Subcutaneous abdominal adipose tissue (tissue), 5 donors: ENCODE results near the gene GMPR.
"Not testable (repeated sequence)": the region's sequence is repeated elsewhere in the genome, so short reads cannot be mapped to it uniquely, and the experiment has no call there.

Experiments
- H3K27ac ChIP-seq: one replicate; pipeline ENCODE4 v1.7.0; 2013; ENCODE audit warnings: low read depth, mild to moderate bottlenecking, inconsistent platforms, low read length, moderate library complexity
- H3K27me3 ChIP-seq, 5 donors: one replicate each; pipeline ENCODE4 v1.7.0; 2013; ENCODE audit warnings: low read length in 5 of 5, inconsistent platforms in 1 of 5; ENCODE audit not compliant: control insufficient read depth in 5 of 5, insufficient read depth in 4 of 5
- H3K36me3 ChIP-seq, 5 donors: one replicate each; pipeline ENCODE4 v1.7.0; 2013; ENCODE audit warnings: low read length in 5 of 5; ENCODE audit not compliant: control insufficient read depth in 5 of 5, insufficient read depth in 5 of 5
- H3K4me1 ChIP-seq, 5 donors: one replicate each; pipeline ENCODE4 v1.7.0; 2013; ENCODE audit warnings: low read length in 5 of 5, mild to moderate bottlenecking in 3 of 5, moderate library complexity in 1 of 5; ENCODE audit not compliant: control insufficient read depth in 5 of 5, insufficient read depth in 5 of 5
- H3K4me3 ChIP-seq, 5 donors: one replicate each; pipeline ENCODE4 v1.7.0; 2013; ENCODE audit warnings: low read length in 5 of 5, low read depth in 1 of 5
- H3K9ac ChIP-seq, 5 donors: one replicate each; pipeline ENCODE4 v1.7.0; 2013; ENCODE audit warnings: low read length in 5 of 5, mild to moderate bottlenecking in 4 of 5, moderate library complexity in 3 of 5
- H3K9me3 ChIP-seq, 5 donors: one replicate each; pipeline ENCODE4 v1.7.0; 2013; ENCODE audit warnings: low read length in 5 of 5; ENCODE audit not compliant: control insufficient read depth in 5 of 5
- donor health status: healthy.
- donor health status: healthy.
- donor health status: healthy.
- donor health status: healthy.
- donor health status: healthy.

The GMPR gene

DNA sequence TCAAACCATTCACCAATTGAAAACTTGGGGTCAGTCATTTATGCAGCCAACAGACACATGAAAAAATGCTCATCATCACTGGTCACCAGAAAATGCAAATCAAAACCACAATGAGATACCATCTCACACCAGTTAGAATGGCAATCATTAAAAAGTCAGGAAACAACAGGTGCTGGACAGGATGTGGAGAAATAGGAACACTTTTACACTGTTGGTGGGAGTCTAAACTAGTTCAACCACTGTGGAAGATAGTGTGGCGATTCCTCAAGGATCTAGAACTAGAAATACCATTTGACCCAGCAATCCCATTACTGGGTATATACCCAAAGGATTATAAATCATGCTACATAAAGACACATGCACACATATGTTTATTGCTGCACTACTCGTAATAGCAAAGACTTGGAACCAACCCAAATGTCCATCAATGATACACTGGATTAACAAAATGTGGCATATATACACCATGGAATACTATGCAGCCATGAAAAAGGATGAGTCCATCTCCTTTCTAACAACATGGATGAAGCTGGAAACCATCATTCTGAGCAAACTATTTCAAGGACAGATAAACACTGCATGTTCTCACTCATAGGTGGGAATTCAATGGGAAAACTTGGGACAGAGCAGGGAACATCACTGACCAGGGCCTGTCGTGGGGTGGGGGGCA is 13.2 kb upstream of the GMPR start:
- H3K9me3 ChIP-seq, result not testable (repeated sequence)

DNA sequence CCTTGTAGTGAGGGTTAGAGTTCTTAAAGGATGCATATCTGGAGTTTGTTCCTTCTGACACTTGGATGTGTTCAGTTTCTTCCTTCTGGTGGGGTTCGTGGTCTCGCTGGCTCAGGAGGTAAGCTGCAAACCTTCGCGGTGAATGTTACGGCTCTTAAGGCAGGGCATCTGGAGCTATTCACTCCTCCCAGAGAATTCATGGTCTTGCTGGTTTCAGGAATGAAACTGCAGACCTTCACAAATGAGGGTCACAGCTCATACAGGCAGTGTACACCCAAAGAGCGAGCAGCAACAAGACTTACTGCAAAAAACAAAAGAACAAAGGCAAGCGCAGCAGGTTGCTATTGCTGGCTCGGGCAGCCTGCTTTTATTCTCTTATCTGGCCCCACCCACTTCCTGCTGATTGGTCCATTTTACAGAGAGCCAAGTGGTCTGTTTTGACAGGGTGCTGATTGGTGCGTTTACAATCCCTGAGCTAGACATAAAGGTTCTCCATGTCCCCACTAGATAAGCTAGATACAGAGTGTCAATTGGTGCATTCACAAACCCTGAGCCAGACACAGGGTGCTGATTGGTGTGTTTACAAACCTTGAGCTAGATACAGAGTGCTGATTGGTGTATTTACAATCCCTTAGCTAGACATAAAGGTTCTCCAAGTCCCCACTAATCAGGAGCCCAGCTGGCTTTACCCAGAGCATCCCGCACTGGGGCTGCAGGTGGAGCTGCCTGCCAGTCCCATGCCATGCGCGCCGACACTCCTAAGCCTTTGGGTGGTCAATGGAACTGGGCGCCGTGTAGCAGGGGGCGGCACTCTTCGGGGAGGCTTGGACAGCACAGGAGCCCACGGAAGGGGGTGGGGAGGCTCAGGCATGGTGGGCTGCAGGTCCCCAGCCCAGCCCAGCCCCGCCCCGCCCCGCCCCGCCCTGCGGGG is 12.0 kb upstream of the GMPR start:
- H3K4me3 ChIP-seq, H3K9ac ChIP-seq, H3K9me3 ChIP-seq, H3K27ac ChIP-seq, H3K36me3 ChIP-seq: not testable (repeated sequence)
- Histone ChIP-seq H3K27me3 (peaks cover 0 to 21% (median 9%) of the 10 kb centered on the region in 5 donors), H3K4me1 (peaks cover 0 to 14% (median 9%) of the 10 kb centered on the region in 5 donors)

More for the DNA sequence above, 13.2 kb upstream of the GMPR start:
- H3K36me3 ChIP-seq, H3K27me3 ChIP-seq, H3K4me3 ChIP-seq, H3K27ac ChIP-seq, H3K9ac ChIP-seq: not testable (repeated sequence)
- peaks cover 0 to 14% (median 9%) of the 10 kb centered on the region in 5 donors for H3K4me1 ChIP-seq

- Histone ChIP-seq H3K9ac (no peak overlapping the region), H3K27ac (no peak overlapping the region), H3K9me3 (no peaks in the 10 kb centered on the region), H3K36me3 (no peaks in the 10 kb centered on the region), H3K27me3 (peaks cover 0 to 21% (median 10%) of the 10 kb centered on the region in 5 donors), H3K4me1 (peaks cover 0 to 14% (median 9%) of the 10 kb centered on the region in 5 donors), H3K4me3 (no peak overlapping the region)
Observed at GRCh38 chr6:16227048-16227562, 11.3 kb upstream of the GMPR start.

DNA sequence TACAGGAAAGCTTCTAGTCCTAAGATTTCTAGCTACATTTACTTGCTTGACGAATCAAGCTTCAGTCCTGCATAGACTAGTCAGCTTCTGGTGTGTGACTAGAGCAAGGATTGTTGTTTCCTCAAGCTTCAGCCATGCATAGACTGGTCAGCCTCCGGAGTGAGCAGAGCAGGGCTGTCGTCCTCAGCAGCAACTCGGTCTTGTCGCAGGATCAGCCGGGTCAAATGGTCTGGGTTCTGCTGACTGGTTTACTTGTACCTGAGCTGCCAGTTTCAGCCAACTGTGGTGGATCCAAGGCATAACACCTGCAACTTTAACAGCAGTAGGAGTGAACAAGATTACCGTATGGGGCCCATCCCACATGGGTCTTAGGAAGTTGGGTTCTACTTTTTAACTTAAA is 10.8 kb upstream of the GMPR start:
- Histone ChIP-seq H3K9ac (no peak overlapping the region), H3K27me3 (peaks cover 0 to 21% (median 10%) of the 10 kb centered on the region in 5 donors), H3K9me3 (no peaks in the 10 kb centered on the region), H3K4me3 (no peak overlapping the region), H3K4me1 (peaks cover 0 to 14% (median 9%) of the 10 kb centered on the region in 5 donors), H3K36me3 (no peaks in the 10 kb centered on the region), H3K27ac (no peak overlapping the region)

- H3K4me1 ChIP-seq, result peaks cover 0 to 14% (median 9%) of the 10 kb centered on the region in 5 donors
- H3K9me3 ChIP-seq, result no peaks in the 10 kb centered on the region
- no peak overlapping the region for H3K4me3 ChIP-seq
- H3K36me3 ChIP-seq, result no peaks in the 10 kb centered on the region
- H3K27me3 ChIP-seq, result peaks cover 0 to 21% (median 11%) of the 10 kb centered on the region in 5 donors
- H3K27ac ChIP-seq, result no peak overlapping the region
- no peak overlapping the region for H3K9ac ChIP-seq
Observed at GRCh38 chr6:16228043-16228442, 10.3 kb upstream of the GMPR start.

DNA sequence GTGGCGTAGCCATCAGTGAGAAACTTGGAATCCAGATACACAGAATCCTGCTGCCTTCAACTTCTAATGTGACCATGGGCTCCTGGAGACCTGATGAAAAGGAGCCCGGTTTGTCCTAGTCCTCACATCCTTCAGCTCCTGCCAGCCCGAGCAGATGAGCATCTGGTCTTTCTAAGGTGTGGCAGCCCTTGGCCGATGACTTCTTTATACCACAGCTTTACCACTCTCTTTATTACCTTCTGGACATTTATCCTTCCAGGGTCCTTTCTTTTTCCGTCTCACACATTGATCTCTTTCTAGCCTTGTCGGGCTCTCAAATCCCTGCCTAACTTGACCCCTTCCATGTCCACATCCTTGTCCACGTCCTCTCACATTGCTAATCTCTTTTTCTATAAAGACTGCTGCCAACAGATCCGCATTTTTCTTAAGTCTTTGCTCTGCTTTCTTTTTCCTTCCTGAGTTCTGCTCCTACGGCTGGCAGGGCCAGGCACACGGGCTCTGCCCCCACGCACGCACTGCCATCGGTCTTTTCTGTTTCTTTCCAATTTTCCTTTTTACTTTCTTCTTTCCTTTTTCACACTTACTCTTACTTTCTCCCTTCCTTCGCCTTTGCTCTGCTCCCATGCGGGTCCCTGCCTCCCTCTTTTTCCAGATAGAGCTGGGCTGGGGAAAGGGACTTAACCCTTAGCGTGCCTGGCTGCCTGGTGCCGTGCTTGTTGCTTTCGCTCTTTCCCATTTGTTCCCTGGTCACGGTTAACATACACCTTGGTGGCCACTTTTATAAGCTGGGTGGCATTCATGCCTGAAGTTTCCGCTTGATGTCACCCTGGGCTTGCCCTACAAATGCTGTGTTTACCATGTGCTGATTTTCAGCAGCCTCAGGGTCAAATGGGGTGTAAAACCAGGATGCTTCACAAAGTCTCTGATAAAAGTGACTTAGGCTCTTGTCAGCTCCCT is 9.4 kb upstream of the GMPR start:
- H3K4me3 ChIP-seq, result peak overlapping the region in 4 of 5 donors; percentile 2 to 29 (median 24)
- H3K27me3 ChIP-seq, result peaks cover 0 to 21% (median 11%) of the 10 kb centered on the region in 5 donors
- H3K9me3 ChIP-seq, result no peaks in the 10 kb centered on the region
- no peaks in the 10 kb centered on the region for H3K36me3 ChIP-seq
- H3K9ac ChIP-seq, result no peak overlapping the region
- H3K4me1 ChIP-seq, result peaks cover 0 to 14% (median 9%) of the 10 kb centered on the region in 5 donors
- H3K27ac ChIP-seq, result no peak overlapping the region

DNA sequence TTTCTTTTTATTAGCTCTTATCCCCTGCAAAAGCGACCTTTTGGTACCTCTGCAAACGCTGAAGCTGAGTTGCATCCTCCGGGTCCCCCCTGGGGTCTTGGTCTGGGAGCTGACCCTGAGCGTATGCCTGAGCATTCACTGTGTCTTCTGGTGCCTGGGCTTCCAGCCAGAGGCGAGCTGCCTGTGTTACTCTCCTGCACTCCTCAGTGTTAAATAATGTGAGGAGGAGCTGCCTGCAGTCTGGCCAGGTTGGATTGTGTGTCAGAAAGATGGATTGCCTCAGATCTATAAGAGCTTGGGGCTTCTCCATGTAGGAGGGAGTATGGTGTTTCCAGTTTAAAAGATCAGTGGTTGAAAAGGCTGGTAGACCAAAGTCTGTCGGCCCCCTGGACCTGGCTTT is 8.7 kb upstream of the GMPR start:
- H3K27me3 ChIP-seq, result peaks cover 0 to 21% (median 11%) of the 10 kb centered on the region in 5 donors
- no peaks in the 10 kb centered on the region for H3K9me3 ChIP-seq
- H3K36me3 ChIP-seq, result no peaks in the 10 kb centered on the region
- no peak overlapping the region for H3K27ac ChIP-seq
- H3K4me1 ChIP-seq, result peaks cover 0 to 14% (median 9%) of the 10 kb centered on the region in 5 donors
- no peak overlapping the region for H3K9ac ChIP-seq
- no peak overlapping the region for H3K4me3 ChIP-seq

- no peak overlapping the region for H3K27ac ChIP-seq
- no peaks in the 10 kb centered on the region for H3K36me3 ChIP-seq
Observed at GRCh38 chr6:16230953-16231352, 7.4 kb upstream of the GMPR start.

GRCh38 chr6:16232086-16232485 is 6.3 kb upstream of the GMPR start:
- Histone ChIP-seq H3K36me3 (no peaks in the 10 kb centered on the region), H3K9me3 (no peaks in the 10 kb centered on the region), H3K9ac (no peak overlapping the region), H3K27ac (no peak overlapping the region), H3K4me3 (no peak overlapping the region), H3K27me3 (peaks cover 0 to 21% (median 11%) of the 10 kb centered on the region in 5 donors), H3K4me1 (peaks cover 2 to 24% (median 19%) of the 10 kb centered on the region in 5 donors)

More at GRCh38 chr6:16230953-16231352, 7.4 kb upstream of the GMPR start:
- H3K9ac ChIP-seq, result no peak overlapping the region
- H3K4me1 ChIP-seq, result peaks cover 0 to 14% (median 9%) of the 10 kb centered on the region in 5 donors
- H3K27me3 ChIP-seq, result peaks cover 0 to 21% (median 11%) of the 10 kb centered on the region in 5 donors
- H3K4me3 ChIP-seq, result no peak overlapping the region
- H3K9me3 ChIP-seq, result no peaks in the 10 kb centered on the region
